DOHH2 (cell line): ENCODE data around the gene NINJ1.

ENCODE experiments used
- EZH2phosphoT487 ChIP-seq: fragments of 200-600 bp; sonication (generic); IDR thresholded peaks from 2 replicates; pipeline ENCODE4 v1.6.1; 2017; ENCODE audit warnings: borderline replicate concordance, mild to moderate bottlenecking, antibody characterized with exemption, low read length, moderate library complexity, mixed read lengths
- TF ChIP-seq, protein P1 (sequence below): fragments of 200-600 bp; sonication (generic); IDR thresholded peaks from one replicate; pipeline ENCODE4 v1.5.1; 2014; ENCODE audit warnings: antibody characterized with exemption, mild to moderate bottlenecking, low read depth, low read length; ENCODE audit not compliant: poor library complexity, severe bottlenecking

DNA sequence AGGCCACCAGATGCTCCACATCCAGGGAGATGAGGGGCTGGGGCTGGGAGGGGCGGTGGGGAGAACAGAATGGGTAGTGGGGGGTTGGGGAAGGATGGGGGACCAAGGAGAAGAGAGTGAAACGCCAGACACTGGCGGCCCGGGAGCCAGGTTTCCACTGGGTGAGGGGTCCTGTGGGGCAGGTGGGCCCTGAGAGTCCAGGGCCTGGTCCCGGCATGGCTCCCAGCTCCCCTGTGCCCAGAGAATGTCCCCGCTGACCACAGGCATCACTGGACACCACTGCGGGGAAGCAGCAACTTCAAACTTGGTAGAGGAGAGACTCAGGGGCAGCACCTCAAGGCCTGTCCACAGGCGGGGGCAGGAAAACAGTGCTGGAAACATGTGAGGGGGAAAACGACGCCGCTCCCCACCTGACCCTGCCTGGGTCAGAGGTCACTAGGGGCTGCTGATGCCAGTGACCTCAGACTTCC lies 13.2 kb downstream of the NINJ1 start:
- TF ChIP-seq, protein P1, sequence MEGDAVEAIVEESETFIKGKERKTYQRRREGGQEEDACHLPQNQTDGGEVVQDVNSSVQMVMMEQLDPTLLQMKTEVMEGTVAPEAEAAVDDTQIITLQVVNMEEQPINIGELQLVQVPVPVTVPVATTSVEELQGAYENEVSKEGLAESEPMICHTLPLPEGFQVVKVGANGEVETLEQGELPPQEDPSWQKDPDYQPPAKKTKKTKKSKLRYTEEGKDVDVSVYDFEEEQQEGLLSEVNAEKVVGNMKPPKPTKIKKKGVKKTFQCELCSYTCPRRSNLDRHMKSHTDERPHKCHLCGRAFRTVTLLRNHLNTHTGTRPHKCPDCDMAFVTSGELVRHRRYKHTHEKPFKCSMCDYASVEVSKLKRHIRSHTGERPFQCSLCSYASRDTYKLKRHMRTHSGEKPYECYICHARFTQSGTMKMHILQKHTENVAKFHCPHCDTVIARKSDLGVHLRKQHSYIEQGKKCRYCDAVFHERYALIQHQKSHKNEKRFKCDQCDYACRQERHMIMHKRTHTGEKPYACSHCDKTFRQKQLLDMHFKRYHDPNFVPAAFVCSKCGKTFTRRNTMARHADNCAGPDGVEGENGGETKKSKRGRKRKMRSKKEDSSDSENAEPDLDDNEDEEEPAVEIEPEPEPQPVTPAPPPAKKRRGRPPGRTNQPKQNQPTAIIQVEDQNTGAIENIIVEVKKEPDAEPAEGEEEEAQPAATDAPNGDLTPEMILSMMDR: no peak
- TF ChIP-seq EZH2phosphoT487: no peak
